GM11168 (cell line): ENCODE results near the gene MNT.

Experiments used
- in situ Hi-C: fragments of 300-500 bp; cut with MboI; formaldehyde crosslinking; loops from one replicate; pipeline ENCODE4 v1.12.0; 2022; ENCODE audit warnings: low sequenced_read_pairs; ENCODE audit not compliant: unreplicated experiment

MNT gene

GRCh38 chr17:2337544-2338314 is 63.1 kb downstream of the MNT start:
- in situ Hi-C loops: no loop called here

GRCh38 chr17:2336852-2337543 is 63.9 kb downstream of the MNT start, which contains the start of gene SGSM2:
SGSM2 (plus strand) TSS chr17:2337501; CDS start chr17:2337689, 188 bp downstream.
- in situ Hi-C loops: no loop called here

- in situ Hi-C loops: no loop called here
These were observed 64.5 kb downstream of the MNT start, which contains the start of gene TSR1 for GRCh38 chr17:2336215-2336851. TSR1 (minus strand) TSS chr17:2336457; CDS start chr17:2336427, 30 bp downstream.

DNA sequence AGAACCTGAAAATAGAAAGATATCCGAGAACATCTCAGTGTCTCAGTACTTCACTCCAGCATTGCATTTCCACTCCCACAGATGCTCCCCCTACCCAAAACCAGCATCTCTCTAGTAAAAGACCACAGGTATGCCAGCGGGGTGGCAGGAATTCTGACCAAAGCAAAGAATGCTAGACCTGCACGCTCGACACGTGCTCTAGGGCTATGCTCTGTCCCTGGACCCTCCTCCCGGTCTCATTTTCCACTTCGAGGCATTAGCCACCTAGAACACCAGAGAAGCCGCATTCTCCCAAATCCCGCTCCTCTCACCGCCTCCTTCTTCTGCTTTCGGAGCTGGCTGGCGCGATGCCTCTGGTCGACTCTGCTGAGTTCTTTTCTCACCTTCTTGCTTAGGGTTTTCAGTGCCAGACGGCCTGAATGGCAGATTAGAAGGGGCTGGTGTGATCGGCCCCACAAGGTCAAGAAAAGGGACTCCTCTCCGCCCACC is 65.1 kb downstream of the MNT start:
- in situ Hi-C loops: no loop called here
